ENCODE data around the gene SMYD3.

SMYD3 gene

DNA sequence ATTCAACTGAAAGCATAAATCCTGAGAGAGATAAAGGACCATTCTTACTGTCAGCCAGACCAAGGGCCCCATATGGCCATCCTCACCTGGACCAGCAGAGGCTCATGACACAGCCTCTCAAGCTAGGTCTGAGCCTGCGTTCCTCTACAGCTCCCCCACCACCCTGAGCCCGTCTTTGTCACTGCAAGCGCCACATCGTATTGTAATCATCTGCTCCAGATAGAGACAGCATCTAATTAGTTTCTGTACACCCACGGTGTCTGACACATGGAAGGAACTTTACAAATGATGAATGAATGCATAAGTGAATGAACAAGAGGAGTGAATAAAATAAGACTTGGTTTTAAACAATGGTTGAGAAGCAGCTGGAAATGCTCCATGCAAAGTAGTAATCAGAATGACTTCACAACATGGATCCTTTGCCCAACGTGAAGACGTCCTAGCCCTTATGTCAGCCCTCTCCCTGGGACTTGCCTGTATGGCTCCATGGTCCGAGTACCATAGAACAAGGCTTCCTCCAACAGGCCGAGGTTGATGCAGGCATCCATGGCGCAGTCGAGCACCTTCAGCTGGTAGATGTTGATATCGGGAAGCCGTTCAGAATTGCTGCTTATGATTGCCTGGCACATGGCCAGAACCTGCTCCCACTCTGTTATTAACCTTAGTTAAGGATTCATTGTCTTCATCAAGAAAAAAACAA, 648.9 kb downstream of the SMYD3 start:
- H3K27me3 ChIP-seq (ENCODE audit: insufficient read depth, poor library complexity, severe bottlenecking) = no peaks in the 10 kb centered on the region
- DNase-seq (ENCODE audit: low read depth in 1 of 2, low spot score in 1 of 2) = no peak
- no peak overlapping the region for H3K4me3 ChIP-seq (replicated peaks; ENCODE audit: insufficient read depth, low read length)
- no peak overlapping the region for H3K27ac ChIP-seq (replicated peaks)
- TF ChIP-seq, protein P1, sequence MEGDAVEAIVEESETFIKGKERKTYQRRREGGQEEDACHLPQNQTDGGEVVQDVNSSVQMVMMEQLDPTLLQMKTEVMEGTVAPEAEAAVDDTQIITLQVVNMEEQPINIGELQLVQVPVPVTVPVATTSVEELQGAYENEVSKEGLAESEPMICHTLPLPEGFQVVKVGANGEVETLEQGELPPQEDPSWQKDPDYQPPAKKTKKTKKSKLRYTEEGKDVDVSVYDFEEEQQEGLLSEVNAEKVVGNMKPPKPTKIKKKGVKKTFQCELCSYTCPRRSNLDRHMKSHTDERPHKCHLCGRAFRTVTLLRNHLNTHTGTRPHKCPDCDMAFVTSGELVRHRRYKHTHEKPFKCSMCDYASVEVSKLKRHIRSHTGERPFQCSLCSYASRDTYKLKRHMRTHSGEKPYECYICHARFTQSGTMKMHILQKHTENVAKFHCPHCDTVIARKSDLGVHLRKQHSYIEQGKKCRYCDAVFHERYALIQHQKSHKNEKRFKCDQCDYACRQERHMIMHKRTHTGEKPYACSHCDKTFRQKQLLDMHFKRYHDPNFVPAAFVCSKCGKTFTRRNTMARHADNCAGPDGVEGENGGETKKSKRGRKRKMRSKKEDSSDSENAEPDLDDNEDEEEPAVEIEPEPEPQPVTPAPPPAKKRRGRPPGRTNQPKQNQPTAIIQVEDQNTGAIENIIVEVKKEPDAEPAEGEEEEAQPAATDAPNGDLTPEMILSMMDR (IDR thresholded peaks at IDR 0.05; ENCODE audit: insufficient read depth, low read length) = no peak
- TF ChIP-seq SPI1 (IDR thresholded peaks at IDR 0.05; ENCODE audit: borderline replicate concordance, low read depth) = no peak
- TF ChIP-seq GABPA (IDR thresholded peaks at IDR 0.05; ENCODE audit: low read depth) = no peak
- TF ChIP-seq, protein P2, sequence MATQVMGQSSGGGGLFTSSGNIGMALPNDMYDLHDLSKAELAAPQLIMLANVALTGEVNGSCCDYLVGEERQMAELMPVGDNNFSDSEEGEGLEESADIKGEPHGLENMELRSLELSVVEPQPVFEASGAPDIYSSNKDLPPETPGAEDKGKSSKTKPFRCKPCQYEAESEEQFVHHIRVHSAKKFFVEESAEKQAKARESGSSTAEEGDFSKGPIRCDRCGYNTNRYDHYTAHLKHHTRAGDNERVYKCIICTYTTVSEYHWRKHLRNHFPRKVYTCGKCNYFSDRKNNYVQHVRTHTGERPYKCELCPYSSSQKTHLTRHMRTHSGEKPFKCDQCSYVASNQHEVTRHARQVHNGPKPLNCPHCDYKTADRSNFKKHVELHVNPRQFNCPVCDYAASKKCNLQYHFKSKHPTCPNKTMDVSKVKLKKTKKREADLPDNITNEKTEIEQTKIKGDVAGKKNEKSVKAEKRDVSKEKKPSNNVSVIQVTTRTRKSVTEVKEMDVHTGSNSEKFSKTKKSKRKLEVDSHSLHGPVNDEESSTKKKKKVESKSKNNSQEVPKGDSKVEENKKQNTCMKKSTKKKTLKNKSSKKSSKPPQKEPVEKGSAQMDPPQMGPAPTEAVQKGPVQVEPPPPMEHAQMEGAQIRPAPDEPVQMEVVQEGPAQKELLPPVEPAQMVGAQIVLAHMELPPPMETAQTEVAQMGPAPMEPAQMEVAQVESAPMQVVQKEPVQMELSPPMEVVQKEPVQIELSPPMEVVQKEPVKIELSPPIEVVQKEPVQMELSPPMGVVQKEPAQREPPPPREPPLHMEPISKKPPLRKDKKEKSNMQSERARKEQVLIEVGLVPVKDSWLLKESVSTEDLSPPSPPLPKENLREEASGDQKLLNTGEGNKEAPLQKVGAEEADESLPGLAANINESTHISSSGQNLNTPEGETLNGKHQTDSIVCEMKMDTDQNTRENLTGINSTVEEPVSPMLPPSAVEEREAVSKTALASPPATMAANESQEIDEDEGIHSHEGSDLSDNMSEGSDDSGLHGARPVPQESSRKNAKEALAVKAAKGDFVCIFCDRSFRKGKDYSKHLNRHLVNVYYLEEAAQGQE (IDR thresholded peaks at IDR 0.05; ENCODE audit: insufficient replicate concordance, low read depth) = no peak
- TF ChIP-seq POLR2AphosphoS5 (IDR thresholded peaks at IDR 0.05; ENCODE audit: low read depth) = no peak

DNA sequence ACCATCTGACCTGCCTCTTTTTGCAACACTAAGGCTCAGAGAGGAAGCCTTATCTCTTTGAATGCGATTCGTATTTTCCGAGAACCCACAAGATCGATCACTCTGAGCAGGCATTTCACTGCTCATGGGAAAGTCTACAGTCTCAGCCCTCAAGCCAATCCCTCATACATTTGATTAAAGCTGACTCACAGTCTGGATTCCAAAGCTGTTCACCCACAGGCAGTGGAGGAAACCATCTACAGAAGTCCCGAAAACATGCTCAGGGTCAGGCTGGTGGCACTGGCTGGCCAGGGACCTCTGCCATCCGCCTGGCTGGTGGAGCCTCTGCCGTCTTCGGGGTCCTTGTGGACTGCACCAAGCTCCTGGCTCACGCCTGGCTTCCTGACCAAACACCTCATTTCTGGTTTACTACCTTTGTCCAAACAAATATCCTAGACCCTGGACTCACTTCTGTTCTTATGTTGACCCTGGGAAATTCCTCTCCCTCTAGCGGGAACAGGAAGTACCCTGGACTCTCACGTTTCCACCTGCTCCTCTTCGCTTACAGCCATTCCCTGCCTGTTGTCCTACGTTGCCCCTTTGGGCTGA, 650.0 kb downstream of the SMYD3 start:
- Histone ChIP-seq H3K27ac (replicated peaks) (no peak overlapping the region), H3K4me3 (replicated peaks; ENCODE audit: insufficient read depth, low read length) (no peak overlapping the region), H3K27me3 (ENCODE audit: insufficient read depth, poor library complexity, severe bottlenecking) (no peaks in the 10 kb centered on the region)
- TF ChIP-seq, protein P1 (IDR thresholded peaks at IDR 0.05; ENCODE audit: insufficient read depth, low read length) = no peak
- TF ChIP-seq POLR2AphosphoS5 (IDR thresholded peaks at IDR 0.05; ENCODE audit: low read depth) (no peak), GABPA (IDR thresholded peaks at IDR 0.05; ENCODE audit: low read depth) (no peak), SPI1 (IDR thresholded peaks at IDR 0.05; ENCODE audit: borderline replicate concordance, low read depth) (no peak)
- TF ChIP-seq, protein P2 (IDR thresholded peaks at IDR 0.05; ENCODE audit: insufficient replicate concordance, low read depth) = no peak
- no peak for DNase-seq (ENCODE audit: low read depth in 1 of 2, low spot score in 1 of 2)

DNA sequence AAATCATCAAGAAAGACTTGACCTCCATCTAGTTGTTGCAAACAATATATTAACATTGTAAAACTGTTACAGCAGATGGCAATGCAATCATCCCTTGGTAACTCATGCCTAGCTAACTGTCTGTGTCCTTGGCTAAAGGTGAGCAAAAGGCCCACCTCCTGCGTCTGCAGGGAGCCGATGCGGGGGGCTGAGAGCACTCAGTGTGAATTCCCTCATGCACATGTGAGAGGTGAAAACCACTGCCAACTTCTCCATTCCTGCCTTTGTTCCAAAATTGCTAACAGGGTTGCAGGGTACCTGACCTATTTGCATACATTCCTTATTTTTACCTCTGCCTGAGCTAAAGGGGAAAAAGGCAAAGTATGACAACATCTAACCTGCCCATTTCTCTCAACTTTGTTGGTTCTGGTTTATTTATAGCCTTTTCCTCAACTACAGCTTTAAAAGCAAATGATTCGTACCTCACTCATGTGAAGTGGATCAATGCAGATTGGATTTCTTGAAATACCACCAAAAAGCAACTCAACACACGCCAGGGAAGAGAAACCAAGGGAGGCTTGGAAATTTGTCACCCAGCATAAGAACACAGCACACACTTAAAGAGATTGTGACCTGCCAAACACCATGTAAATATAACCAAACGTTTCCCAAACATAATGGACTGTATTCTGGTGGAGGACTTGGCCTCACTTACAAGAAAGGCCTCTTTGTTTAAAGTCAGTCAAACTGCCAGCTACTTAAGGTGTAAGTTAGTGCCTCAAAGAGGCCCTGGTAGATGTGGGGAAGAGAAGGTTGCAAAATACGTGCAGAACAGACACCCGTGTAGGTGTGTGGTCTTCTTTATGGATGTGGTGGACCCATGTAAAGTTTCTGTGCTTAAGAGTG, 651.0 kb downstream of the SMYD3 start:
- H3K27ac ChIP-seq (replicated peaks) = no peak overlapping the region
- TF ChIP-seq POLR2AphosphoS5 (IDR thresholded peaks at IDR 0.05; ENCODE audit: low read depth) = no peak
- TF ChIP-seq, protein P1 (IDR thresholded peaks at IDR 0.05; ENCODE audit: insufficient read depth, low read length) = no peak
- no peak for TF ChIP-seq GABPA (IDR thresholded peaks at IDR 0.05; ENCODE audit: low read depth)
- no peak for TF ChIP-seq SPI1 (IDR thresholded peaks at IDR 0.05; ENCODE audit: borderline replicate concordance, low read depth)
- TF ChIP-seq, protein P2 (IDR thresholded peaks at IDR 0.05; ENCODE audit: insufficient replicate concordance, low read depth) = no peak
- no peak for DNase-seq (ENCODE audit: low read depth in 1 of 2, low spot score in 1 of 2)
- no peaks in the 10 kb centered on the region for H3K27me3 ChIP-seq (ENCODE audit: insufficient read depth, poor library complexity, severe bottlenecking)
- H3K4me3 ChIP-seq (replicated peaks; ENCODE audit: insufficient read depth, low read length) = no peak overlapping the region
